ENCODE measurements around the gene CCDC77.
"Not testable (repeated sequence)": the region's sequence is repeated elsewhere in the genome, so short reads cannot be mapped to it uniquely, and the experiment has no call there.

The CCDC77 gene

DNA sequence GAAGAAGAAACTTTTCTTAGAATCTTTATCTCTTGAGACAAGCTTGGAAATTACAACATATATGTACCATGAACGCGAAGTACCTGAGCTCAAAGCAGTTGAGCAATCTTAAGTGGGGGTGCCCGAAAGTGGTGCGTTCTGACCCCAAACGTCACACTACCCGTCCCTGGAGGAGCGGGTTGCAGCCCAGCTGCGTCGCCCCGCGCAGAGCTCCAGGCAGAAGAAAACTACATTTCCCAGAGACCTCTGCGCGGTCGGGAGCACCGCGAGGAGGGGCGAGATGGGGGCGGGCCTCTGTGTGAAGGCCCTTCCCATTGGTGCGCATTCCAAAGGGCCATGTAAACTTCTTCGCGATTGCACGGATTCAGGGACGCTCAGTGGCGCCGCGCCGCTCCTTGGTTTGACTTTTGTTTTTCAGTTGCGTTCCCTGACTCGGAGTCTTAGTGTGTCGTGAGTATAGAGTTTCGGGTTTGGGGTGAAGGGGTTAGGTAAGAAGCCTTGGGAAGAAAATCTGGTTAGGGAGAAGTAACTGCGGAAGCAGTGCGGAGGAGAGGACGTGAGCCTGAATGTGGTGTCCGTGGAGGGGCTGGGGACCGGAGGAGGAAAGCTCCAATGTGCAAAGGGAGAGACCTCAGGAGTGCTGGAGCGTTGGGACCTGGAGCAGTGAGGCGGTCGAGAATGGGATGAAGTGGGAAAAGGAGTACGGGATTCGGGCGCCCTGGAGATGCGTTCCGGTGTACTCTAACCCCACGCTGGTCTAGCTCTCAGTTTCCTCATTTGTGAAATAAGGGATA lies at the start of gene CCDC77:
Gene CCDC77 (plus strand): TSS at position 410 of the 794 bp plus-strand sequence. CDS start 7,740 bp downstream, outside the sequence.
- DNase-seq (ENCODE audit: low read depth): peak; percentile 78

GRCh38 chr12:356276-356988 lies 45.0 kb upstream of the CCDC77 start:
- no peak for DNase-seq (ENCODE audit: low read depth)

- DNase-seq (ENCODE audit: low read depth): no peak
These were observed 42.4 kb upstream of the CCDC77 start for GRCh38 chr12:359091-359490.

GRCh38 chr12:366820-367219 lies 34.6 kb upstream of the CCDC77 start:
- DNase-seq (ENCODE audit: low read depth): no peak

DNA sequence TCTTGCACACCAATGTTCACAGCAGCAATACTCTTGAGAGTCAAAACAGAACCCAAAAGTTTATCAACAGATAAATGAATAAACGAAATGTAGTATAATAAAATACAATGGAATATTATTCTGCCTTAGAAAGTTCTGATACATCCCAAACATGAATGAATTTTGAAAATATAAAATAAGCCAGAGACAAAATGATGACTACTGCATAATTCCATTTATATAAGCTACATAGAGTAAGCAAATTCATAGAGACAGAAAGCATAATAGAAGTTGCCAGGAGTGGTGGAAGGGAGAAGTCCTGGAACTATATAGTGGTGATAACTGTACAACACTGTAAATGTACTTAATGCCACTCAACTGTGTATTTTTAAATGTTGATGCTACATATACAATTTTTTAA lies 33.5 kb upstream of the CCDC77 start:
- DNase-seq (ENCODE audit: low read depth): no peak

- not testable (repeated sequence) for DNase-seq (ENCODE audit: low read depth)
These were observed 30.5 kb upstream of the CCDC77 start for GRCh38 chr12:370739-371485.

DNA sequence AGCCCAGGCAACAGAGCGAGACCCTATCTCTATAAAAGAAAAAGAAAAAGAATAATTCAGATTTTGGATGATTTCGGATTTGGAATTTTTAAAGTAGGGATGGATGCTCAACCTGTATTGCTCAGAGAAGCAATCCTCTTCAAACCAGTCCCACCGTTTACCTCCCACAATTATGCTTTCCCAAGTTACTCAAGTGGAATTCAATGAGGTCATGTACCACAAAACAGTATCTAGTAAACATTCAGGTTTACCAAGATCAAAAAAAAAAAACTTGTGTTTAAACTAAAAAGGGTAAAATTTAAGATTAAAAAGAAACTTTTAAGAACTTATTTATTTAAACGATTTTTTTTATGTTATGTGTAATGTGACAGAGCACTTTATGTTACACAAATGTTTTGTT lies 14.8 kb upstream of the CCDC77 start:
- no peak for DNase-seq (ENCODE audit: low read depth)

DNA sequence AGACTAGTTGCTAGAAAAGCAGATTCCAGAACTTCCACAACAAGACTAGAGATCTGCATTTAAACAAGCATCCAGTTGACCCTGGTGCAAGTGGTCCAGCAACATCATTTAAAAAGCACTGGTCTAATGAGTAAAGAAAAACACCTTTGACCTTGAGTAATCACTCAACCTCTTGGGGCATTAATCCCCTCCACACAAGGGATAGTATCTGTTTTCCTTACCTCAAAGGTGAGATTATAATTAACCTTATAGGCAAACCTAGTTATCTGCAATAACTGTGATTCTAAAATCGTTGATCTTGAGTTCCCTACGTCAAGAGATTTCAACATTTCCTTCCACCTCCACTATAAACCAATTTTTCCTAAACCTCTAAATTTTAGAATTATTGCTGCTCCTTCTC lies 13.4 kb upstream of the CCDC77 start:
- no peak for DNase-seq (ENCODE audit: low read depth)

DNA sequence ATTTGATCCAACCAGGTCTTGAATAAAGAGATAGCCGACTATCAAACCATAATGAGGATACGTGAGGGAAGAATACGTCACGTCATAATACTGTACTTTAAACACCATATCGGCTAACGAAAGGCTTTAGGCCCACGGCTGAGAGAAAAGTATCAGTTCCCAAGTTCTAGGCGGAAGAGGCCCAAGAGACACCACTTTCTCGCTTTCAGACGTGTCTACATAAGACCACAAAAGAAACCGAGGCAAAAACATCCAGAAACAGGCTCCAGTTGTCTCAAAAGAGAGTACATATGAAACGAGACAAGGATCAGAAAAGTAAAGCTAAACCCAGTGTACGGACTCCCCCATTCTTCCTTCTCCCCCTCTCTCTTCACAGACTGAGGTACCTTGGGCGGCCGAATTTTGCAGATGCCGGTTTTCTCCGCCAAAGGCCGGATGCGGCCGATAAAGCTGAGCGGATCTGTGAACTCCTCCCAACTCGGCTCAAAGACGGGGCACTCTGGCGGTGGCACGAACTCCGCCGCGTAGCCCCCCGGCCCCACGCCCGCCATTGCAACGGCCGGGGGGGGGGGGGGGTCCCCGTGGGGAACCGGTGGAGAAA lies 12.8 kb upstream of the CCDC77 start:
- no peak for DNase-seq (ENCODE audit: low read depth)

DNA sequence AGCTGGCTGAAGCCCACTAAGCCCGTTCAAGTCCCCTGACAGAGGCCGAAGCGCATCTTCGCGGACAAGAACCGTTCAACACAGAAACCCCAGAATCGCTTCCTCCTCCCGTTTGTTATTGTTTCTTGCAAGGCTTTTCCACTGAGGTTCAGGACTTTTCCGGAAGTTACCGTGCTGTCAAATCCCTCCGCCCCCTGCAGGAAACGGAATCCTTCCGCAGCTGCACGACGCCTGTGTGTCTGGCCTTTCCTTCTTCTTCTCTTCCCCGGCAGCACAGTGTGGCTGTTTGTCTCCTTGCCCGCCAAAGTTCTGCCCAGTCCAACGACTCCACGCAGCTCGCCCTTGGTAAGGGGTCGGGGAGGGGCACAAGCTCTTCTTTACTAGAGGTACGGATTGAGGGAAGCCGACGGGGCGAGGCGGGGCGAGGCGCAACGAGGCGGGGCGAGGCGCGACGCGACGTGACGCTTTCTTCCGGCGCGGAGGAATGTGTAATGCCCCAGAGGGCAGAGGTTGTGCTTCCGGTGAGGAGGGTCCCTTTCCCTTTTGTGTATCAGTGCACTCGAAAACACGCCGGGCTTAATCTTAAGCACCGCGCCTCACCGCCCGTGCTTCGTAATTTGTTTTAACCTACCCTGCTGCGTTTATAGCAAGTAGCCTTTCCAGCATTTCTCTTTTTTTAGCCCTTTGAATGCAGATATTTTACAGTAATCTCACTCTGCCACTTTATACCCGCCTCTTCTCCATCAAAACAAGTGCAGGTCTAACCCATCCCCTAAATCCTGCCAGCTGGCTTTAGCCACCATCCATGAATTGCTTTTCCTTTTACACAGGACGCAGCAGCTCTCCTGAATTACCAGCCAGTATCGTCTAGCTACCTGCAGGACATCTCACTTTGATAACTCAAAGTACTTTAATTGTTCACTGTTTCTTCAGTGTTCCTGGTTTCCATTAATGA lies 12.0 kb upstream of the CCDC77 start, which contains the start of gene KDM5A:
Gene KDM5A (minus strand): TSS at position 179 of the 955 bp plus-strand sequence. CDS start 229 bp downstream, outside the sequence.
- DNase-seq (ENCODE audit: low read depth): peak; percentile 78

- DNase-seq (ENCODE audit: low read depth): no peak
These were observed 616 bp upstream of the CCDC77 start for GRCh38 chr12:400828-401227.

DNA sequence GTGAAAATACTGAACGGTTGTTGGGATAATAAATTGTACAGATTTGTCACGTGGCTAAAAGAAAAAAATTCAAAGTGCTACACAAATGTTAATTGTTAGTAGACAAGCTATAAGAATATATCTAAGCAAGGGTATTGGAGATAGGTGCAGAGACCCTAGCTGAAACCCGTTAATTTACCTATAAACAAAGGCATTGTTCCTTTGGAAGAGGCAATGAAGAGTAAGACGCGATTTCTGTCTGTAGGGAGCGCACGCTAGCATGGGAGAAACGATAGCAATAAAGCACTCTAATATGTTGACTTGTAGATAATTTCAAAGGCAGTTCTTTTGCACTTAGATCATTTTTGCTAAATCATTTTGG lies 565 bp downstream of the CCDC77 start:
- DNase-seq (ENCODE audit: low read depth): peak; percentile 18

- DNase-seq (ENCODE audit: low read depth): no peak
These were observed 13.4 kb downstream of the CCDC77 start for GRCh38 chr12:414859-415258.

- DNase-seq (ENCODE audit: low read depth): no peak
These were observed 17.0 kb downstream of the CCDC77 start for GRCh38 chr12:418432-418831.

DNA sequence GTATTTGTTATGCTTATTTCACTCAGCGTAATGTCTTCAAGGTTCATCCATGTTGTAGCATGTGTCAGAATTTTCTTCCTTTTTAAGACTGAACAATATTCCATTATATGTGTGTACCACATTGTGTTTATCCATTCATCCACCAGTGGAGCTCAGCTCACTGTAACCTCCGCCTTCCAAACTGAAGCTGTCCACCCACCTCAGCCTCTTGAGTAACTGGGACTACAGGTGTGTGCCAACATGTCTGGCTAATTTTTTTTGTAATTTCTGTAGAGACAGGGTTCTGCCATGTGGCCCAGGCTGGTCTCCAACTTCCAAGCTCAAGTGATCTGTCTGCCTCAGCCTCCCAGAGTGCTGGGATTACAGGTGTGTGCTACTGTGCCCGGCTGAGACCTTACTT lies 21.1 kb downstream of the CCDC77 start:
- no peak for DNase-seq (ENCODE audit: low read depth)

DNA sequence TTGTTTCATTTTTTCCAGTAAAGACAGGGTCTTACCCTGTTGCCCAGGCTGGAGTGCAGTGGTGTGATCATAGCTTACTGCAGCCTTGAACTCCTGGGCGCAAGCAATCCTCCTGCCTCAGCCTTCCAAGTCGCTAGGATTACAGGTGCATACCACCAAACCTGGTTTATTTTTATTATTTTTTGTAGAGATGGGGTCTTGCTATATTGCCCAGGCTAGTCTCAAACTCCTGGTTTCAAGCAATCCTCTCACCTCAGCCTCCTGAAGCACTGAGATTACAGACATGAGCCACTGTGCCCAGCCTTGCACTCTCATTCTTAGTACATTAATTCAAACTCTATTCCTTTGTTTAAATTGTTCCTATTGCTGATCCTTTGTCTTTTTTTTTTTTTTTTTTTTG lies 34.3 kb downstream of the CCDC77 start:
- DNase-seq (ENCODE audit: low read depth): not testable (repeated sequence)

DNA sequence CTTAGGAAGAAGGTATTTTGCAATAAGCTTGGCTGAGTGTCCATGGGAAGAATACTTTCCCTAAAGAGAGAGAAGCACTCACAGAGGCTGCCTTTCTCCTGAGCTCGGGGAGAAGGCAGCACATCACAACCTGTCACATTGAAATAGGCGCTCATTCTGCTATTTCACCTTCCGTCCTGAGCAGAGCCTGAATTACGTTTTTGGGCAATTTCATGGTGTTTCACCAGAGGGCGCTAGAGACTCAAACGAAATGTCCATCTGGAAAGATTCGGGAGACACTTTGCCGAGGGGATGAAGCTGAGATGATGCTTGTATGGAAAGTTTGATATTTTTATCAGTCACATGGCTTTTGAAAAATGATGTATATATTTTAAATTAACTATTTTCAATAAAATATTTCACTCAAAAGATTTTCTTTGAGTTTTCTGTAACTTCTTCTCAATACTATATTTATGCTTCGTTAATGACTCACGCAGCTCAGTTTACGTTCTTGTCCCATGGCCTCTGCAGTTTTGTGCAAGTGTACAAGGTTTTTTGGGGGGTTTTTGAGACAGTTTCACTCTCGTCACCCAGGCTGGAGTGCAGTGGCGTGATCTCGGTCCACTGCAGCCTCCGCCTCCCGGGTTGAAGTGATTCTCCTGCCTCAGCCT lies 40.9 kb downstream of the CCDC77 start:
- DNase-seq (ENCODE audit: low read depth): peak; percentile 13

DNA sequence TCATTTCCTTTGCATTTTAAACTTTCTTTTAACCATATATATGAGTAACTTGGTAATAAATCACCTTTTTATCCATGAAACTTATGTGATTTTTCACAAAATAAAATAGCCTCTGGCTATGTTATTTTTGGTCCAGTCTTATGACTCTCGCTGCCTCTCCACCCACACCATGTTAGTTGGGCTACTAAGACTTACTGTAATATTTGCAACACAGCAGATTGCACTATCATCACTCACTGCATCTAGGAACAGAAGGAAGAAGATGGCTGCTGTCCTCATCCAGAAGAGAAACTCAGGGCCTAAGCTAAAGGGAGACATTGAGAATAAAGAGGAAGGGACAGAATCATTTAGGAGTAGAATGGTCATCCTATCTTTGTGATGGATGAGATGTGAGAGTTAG lies 45.7 kb downstream of the CCDC77 start:
- no peak for DNase-seq (ENCODE audit: low read depth)

DNA sequence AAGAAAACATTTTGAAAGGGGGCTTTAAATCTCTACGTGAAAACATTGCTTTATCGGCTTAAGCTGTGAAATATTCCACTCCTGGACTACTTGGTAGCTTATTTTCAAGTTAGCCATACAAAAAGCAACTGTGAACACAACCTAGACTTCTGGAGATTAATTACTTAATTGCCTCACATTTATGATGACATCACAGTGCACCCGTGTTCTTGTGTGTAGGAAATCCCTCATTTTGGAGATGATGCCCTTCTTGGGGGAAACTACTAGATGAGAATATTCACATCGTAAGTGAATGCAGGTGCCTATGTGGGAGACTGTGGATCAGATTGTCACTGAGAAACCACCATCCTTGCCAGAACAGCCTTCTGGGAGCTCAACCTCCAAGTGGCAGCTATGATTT lies 47.8 kb downstream of the CCDC77 start:
- no peak for DNase-seq (ENCODE audit: low read depth)

DNA sequence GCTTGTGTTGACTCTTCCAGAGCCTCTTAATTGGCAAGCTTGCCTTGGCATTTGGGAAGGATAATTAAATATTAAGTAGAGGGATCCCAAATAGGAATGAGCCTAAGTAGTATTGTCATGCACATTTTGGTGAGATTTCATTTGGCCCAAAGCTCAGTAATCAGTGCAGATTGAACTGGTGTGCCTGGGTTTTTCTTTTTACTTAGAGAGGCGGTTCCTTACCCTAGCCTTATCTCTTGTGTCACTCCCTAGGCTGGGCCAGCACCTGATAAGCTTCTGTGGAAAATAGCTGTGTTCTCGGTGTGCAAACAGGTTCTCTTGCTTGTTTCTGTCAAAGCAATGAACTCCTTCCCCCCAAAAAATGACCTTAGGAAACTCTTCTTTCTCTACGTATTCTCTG lies 49.0 kb downstream of the CCDC77 start:
- DNase-seq (ENCODE audit: low read depth): no peak
